ENCODE measurements around the gene CACNA1C.
"Not testable (repeated sequence)": the region's sequence is repeated elsewhere in the genome, so short reads cannot be mapped to it uniquely, and the experiment has no call there.

The CACNA1C gene

GRCh38 chr12:2125651-2126522 lies 73.1 kb downstream of the CACNA1C start:
- DNase-seq (ENCODE audit: low read depth): no peak
- no peak overlapping the region for H3K4me3 ChIP-seq (ENCODE audit: low read length)
- no peak for TF ChIP-seq CTCF (IDR thresholded peaks at IDR 0.05; ENCODE audit: insufficient read depth, low read depth, low read length, missing control alignments)

- TF ChIP-seq CTCF (IDR thresholded peaks at IDR 0.05; ENCODE audit: insufficient read depth, low read depth, low read length, missing control alignments): no peak
- no peak overlapping the region for H3K4me3 ChIP-seq (ENCODE audit: low read length)
- no peak for DNase-seq (ENCODE audit: low read depth)
These were observed 74.1 kb downstream of the CACNA1C start for GRCh38 chr12:2126676-2127406.

DNA sequence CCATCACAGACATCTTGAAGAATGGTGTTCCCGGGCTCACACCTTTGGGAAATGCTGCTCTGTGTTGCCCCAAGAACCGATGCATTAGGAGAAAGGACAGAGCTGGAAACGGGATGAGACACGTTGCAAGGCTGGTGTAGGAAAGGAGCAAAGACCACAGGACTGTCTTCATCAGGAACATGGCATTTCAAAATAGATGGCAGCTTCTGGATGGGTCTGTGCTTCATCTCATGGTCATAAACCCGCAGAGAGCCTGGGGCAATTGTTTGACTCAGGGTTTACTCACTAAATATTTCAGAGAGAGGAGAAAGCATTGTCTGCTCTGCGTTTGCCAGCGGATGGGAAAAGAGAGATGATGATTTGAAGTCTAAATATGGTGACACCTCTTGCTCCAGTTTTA lies 76.3 kb downstream of the CACNA1C start:
- H3K4me3 ChIP-seq (ENCODE audit: low read length): no peak overlapping the region
- no peak for TF ChIP-seq CTCF (IDR thresholded peaks at IDR 0.05; ENCODE audit: insufficient read depth, low read depth, low read length, missing control alignments)
- peak; percentile 81 for DNase-seq (ENCODE audit: low read depth)

DNA sequence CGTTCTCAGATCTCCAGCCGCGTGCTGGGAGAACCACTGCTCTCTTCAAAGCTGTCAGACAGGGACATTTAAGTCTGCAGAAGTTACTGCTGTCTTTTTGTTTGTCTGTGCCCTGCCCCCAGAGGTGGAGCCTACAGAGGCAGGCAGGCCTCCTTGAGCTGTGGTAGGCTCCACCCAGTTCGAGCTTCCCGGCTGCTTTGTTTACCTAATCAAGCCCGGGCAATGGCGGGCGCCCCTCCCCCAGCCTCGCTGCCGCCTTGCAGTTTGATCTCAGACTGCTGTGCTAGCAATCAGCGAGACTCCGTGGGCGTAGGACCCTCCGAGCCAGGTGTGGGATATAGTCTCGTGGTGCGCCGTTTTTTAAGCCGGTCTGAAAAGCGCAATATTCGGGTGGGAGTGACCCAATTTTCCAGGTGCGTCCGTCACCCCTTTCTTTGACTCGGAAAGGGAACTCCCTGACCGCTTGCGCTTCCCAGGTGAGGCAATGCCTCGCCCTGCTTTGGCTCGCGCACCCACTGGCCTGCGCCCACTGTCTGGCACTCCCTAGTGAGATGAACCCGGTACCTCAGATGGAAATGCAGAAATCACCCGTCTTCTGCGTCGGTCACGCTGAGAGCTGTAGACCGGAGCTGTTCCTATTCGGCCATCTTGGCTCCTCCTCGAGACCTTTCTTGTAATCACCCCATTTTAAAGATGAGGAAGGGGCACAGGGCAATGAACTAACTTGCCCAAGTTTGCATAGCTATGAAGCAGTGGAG lies 83.1 kb downstream of the CACNA1C start:
- not testable (repeated sequence) for DNase-seq (ENCODE audit: low read depth); H3K4me3 ChIP-seq (ENCODE audit: low read length)

DNA sequence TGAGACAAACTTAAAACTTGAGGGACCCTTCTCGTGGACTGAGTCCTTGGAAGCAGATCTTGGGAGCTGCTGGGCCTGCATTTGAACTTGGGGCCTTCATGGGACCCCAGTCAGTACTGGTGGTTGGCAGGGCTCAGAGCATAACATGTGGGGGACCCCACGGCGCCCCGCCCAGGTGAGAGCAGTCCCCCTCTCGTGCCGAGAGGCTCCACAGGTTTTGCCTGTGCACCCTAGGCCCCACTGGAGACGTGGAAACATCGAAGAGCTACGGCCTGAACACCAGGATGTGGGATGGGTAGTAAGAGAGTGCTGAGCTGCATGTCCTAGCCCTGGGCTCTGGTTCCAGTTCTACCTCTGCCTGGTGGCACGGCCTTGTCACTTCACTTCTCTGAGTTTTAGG lies 84.1 kb downstream of the CACNA1C start:
- no peak overlapping the region for H3K4me3 ChIP-seq (ENCODE audit: low read length)
- TF ChIP-seq CTCF (IDR thresholded peaks at IDR 0.05; ENCODE audit: insufficient read depth, low read depth, low read length, missing control alignments): no peak
- DNase-seq (ENCODE audit: low read depth): no peak

DNA sequence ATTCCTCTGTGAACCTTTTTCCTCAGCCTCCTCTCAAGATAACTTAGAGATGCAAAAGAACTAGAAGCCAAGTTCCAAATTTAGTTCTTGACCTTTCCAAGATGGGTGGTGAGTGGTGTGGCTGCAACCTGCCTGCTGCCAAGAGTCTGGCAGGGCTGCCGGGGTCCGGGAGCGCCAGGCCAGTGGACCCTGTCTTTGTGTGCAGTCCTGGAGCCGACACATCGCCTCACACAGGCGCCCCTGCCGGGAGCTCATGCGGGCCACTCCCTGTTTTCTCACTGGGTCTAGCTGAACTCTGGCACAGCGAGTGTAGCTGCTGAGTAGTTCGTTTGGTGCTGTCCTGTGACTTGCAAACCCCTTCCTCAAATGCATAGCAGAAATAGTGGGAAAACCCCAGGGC lies 84.9 kb downstream of the CACNA1C start:
- TF ChIP-seq CTCF (IDR thresholded peaks at IDR 0.05; ENCODE audit: insufficient read depth, low read depth, low read length, missing control alignments): no peak
- H3K4me3 ChIP-seq (ENCODE audit: low read length): no peak overlapping the region

GRCh38 chr12:2138294-2138693 lies 85.5 kb downstream of the CACNA1C start:
- TF ChIP-seq CTCF (IDR thresholded peaks at IDR 0.05; ENCODE audit: insufficient read depth, low read depth, low read length, missing control alignments): no peak
- H3K4me3 ChIP-seq (ENCODE audit: low read length): no peak overlapping the region
- DNase-seq (ENCODE audit: low read depth): no peak

More for the DNA sequence above, 84.9 kb downstream of the CACNA1C start:
- no peak for DNase-seq (ENCODE audit: low read depth)

Data from epithelial cell of esophagus (primary cell).